HG03139 (cell line): Measurements from ENCODE around the gene ZNF70.
"Not testable (repeated sequence)": the region's sequence is repeated elsewhere in the genome, so short reads cannot be mapped to it uniquely, and the experiment has no call there.

ENCODE experiments used
- ATAC-seq: cut with Tn5 transposase; IDR thresholded peaks from one replicate; pipeline ENCODE4 v1.9.1; 2021; ENCODE audit not compliant: unreplicated experiment

The ZNF70 gene

DNA sequence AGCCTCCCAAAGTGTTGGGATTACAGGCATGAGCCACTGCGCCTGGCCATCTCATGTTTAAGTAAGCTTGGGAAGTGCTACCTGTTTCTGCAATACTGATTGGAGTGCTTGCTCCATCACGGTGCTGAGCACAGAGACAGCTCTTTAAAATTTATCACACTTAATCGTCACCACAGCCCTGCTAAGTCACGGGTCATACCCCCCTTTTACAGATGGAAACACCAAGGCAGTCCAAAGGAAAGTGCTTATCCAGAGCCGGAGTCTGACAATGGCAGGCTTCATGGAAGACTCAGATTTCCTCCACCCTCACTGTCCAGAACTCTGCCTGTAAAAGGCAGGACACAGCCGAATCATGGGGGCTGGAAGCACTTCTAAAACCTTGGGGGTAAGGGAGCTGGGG lies 9.1 kb upstream of the ZNF70 start:
- ATAC-seq = no peak

DNA sequence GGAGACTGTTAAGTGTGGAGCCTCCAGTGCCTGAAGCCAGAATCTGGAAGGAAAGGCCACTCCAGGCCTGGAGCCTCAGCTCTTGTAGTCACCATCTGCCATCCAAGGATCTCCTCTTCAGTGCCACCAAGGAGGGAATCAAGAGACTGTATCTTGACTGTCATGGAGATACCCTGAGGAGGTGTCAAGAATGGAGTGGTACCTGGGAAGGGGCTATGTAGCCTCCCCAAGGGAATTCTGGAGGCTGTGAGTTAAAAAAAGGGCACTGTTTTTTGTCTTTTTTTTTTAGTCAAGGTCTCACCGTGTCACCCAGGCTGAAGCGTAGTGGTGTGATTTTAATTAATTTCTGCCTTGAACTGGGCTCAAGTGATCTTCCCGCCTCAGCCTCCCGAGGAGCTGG lies 8.7 kb upstream of the ZNF70 start:
- no peak for ATAC-seq

DNA sequence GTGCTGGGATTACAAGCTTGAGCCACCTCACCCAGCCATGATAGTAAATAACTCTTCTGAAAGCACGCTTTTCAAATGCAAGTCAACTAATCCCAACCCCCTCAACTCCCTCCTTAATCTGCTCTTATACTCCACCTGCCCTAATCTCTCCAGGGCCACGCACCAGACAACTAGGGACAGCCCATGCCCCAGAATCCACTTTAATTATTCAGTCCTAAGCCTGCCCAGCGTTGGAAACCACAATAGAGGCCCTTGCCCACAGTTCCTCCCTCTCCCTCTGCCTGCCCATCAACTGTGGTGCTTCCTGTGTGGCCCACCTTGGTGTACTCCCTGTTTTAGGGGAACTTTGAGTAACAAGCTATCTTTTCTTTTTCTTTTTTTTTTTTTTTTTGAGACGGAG lies 6.0 kb upstream of the ZNF70 start:
- no peak for ATAC-seq

DNA sequence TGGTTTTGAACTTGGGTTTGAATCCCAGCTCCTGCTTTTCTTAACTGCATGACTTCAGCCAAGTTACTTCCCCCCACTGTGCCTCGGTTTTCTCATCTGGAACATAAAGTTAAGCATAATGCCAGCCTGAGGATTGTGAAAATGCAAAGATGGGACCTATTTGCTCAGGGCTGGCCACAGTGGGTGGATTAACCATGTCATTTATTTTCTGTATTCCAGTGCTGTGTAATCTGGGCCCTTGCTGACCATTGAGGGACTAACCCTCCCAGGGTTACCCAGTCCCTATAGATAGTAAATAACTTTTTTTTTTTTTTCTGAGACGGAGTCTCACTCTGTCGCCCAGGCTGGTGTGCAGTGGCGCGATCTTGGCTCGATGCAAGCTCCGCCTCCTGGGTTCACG lies 4.8 kb upstream of the ZNF70 start:
- no peak for ATAC-seq

DNA sequence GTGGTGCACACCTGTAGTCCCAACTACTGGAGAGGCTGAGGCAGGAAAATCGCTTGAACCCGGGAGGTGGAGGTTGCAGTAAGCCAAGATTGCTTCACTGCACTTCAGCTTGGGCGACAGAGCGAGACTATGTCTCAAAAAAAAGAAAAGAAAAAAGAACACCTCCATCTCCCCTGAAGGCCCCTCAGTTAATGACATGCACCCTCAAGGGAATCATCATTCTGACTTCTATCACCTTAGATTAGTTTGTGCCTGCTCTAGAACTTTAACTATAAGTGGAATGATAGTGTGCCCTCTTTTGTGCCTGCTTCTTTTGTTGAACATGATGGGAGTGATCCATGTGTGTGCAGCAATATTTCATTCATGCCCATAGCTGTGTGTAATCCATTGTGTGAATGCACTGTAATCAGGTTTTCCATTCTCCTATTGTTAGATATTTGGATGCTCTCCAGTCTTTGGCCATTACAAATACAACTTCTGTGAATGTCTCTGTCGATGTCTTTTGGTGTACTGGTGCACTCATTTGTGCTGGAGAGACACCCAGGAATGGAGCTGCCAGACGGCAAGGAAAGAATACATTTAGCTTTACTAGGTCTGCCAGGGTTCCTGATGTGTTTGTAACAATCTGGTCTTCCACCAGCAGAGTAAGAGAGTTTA lies 4.2 kb upstream of the ZNF70 start:
- no peak for ATAC-seq

DNA sequence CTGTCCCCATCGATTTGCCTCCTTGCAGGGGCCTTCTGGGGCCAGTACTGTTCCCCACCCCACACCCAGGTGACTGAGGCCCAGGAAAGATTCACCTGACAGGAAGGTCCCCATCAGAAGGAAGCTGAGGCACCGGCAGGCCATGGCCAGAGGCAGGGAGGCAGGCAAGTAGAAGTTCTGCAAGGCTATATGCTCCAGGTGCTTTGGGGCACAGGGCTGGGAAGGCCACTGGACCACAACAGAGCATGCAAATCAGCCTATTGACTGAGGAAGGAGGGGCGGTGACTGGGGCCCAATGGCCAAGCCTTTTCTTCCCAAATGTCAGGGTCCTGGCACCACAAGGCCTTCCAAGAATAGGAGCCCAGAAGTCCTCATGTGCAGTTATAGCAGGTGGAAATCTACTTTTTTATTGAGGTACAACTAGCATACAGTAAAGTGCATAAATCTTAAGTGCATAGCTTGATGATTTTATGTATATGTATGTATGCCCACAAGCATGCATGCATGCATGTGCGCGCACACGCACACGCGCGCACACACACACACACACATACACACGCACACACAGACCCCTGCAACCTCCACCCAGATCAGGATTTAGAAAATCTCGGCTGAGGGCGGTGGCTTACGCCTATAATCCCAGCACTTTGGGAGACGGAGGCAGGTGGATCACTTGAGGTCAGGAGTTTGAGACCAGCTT lies 3.5 kb upstream of the ZNF70 start, which contains the start of gene VPREB3:
Gene VPREB3, minus strand, starts transcription at position 206 of the 700 bp plus-strand sequence. Its CDS starts 62 bp downstream, at position 144.
- no peak for ATAC-seq

DNA sequence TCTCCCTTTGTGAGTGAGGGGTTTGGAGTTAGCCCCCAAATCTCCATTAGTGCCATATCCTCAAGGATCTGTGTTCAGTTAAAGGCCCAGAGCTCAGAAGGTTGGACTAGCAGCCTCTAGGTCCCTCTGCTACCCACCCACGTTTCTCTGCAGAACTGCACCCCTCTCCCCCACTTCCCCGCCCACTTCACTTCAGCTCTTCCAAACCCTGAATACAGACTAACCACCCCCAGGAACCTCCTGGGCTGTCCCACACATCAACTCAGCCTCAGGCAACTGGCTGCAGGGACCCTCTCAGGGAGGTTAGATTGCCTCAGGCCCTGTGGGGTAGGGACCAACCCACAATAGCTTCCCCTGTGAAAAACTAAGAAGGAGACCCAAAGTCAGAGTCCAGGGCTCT lies 2.5 kb upstream of the ZNF70 start:
- ATAC-seq = no peak

DNA sequence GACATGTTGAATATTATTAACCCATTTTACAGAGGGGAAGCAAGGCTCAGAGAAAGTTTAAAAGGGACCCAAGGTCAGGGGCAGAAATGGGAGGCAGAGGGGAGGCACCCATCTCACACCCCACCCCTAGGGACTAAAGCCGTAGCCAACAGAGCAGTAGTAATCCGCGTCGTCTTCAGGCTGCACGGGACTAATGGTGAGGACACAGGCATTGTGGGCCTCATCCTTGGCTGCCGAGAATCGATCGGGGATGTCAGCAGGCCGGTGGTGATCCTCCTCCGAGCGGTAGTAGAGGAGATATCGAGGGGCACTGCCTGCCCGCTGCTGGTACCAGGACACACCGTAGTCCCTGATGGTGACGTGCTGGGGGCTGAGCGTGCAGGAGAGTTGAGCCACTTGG lies 1.8 kb upstream of the ZNF70 start:
- ATAC-seq = no peak

DNA sequence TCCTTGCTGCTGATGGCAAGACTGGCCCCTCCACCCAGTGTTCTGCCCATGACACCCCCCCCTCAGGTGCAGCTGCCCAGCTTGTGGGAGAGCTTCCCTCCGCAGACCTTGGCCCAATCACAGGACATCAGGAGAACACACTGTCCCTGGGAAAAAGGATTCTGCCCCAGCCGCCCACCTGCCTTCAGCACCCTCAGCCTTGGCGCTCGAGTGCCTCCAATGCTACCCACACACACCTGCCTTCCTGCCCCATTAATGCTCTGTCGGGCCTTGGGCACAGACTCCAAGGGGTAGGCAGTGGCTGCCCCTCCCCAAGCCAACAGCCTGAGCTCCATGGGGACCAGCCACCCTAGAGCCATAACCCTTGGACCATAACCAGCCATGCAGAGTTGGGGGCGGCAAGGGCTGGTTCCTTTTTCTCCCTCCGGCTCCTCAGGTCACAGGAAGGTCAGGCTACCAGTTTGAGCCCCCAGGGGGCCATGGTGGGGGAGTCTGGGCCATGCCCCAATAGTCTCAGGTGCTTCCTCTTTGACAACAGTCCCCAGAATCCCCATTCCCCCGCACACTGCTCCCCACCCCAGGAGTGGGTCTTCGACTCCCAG lies 1.3 kb upstream of the ZNF70 start:
- no peak for ATAC-seq

DNA sequence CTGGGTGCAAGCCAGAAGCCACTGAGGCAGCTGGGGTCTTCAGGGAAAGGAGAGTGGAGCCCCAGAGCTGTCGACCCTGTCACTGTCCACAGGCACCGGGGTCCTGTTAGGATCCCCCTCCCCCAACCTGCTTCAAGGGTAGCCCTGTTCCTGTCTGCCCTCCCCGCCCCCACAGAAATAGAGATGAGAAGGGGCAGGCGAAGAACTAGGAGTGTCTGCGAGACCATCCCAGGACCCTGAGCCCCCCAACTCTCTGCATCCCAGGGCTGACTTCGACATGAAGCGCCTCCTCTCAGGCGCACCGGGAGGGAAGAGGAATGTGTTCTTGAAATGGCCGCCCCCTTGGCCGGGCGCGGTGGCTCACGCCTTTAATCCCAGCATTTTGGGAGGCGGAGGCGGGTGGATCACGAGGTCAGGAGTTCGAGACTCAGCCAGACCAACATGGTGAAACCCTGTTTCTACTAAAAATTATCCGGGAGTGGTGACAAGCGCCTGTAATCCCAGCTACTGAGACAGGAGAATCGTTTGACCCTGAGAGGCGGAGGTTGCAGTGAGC lies 607 bp upstream of the ZNF70 start:
- no peak for ATAC-seq

DNA sequence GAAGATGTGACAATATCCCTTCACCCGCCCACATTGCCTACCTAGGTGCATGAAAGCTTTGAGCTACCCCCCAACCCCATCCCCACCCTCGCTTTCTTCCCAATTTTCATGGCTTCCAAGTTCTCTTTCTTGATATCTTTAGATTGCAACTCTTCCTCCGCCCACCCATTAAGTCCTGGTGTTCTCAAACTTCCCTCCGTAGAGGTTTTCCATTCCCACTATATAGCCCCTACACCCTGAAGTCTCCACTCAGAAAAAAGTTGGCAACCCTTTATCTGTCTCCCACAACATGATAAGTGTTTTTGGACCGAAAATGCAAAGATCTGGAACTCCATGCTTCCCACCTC lies 572 bp downstream of the ZNF70 start:
- ATAC-seq = no peak

DNA sequence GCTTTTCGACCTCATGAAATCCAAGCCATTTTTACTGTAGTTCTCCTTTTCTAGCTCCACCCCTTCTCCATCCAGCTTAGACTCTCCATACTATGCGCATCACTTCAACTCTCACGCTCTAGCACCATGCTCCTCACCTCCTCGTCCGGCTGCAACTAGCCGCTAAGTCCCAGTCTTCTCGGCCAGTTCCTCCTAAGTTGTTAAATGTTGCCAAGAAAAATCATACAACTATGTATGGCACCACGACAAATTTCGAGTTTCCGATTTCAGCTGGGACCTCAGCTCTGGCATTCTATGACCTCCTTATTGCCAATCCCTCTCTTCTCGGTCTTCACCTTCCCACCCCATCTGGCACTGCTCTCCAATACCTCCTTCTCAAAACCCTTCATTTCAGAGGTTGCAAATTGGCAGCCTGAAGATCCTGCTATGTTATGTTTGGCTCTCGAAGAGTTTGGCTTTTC lies 1.0 kb downstream of the ZNF70 start:
- ATAC-seq = no peak

DNA sequence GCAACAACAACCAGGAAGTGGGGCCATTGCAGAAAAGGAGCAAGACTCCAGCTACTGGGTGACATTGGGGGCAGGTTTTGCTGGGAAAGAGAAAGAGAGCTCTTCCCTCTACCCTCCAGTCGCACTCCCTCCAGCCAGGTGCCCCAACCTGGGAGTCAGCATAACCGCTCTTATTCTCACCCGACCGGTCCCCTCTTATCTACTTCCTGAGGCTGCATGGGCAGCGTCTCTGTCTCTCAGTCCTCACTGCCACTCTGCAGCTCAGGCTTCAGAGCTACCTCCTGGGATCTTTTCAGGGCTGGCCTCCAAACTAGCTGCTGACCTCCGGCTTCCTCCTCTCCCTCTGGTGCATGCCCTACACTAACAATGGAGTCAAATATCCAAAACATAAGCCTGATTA lies 5.1 kb downstream of the ZNF70 start:
- no peak for ATAC-seq

DNA sequence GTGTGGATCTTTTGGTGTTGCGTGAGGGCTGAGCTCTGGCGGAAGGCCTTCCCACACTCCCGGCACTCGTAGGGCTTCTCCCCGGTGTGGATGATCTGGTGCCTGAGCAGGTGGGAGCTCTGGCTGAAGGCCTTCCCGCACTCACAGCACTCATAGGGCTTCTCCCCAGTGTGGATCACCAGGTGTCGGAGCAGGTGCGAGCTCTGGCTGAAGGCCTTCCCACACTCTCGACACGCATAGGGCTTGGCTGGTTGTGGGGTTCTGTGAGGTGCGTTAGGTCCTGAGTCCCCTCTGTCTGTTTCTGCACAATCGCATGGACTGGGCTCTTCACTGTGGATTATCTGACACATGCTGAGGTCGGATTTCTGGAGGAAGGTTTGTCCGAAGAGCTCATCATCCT lies 6.4 kb downstream of the ZNF70 start:
- ATAC-seq = no peak

DNA sequence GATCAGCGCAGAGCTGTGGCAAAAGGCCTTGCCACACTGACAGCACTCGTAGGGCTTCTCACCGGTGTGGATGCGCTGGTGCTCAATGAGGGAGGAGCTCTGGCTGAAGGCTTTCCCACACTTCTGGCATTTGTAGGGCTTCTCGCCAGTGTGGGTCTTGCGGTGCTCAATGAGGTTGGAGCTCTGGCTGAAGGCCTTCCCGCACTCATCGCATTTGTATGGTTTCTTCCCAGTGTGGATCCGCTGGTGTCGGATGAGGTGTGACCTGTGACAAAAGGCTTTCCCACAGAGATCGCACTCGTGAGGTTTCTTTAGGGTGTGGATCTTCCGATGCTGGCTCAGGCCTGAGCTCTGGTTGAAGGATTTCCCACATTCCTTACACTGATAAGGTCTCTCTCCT lies 6.9 kb downstream of the ZNF70 start:
- no peak for ATAC-seq

DNA sequence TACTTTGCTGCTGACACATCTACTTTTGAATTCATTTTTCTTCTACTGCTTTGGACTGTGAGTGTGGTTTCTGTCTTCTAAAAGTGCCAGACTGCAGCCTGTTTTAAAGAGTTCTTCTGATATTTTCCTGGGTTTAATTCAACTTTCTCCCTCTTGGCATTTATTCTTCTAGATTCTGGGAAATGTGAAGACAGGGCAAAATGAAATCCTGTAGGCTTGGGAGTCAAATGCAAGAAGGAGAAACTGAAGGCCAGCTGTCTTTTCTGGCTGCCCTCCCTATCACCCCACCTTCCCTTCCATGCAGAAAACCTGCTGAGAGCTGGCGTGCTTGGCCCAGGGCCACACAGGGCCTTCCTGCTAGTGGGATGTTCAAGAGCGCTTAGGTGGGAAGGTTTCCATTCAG lies 7.6 kb downstream of the ZNF70 start:
- no peak for ATAC-seq

DNA sequence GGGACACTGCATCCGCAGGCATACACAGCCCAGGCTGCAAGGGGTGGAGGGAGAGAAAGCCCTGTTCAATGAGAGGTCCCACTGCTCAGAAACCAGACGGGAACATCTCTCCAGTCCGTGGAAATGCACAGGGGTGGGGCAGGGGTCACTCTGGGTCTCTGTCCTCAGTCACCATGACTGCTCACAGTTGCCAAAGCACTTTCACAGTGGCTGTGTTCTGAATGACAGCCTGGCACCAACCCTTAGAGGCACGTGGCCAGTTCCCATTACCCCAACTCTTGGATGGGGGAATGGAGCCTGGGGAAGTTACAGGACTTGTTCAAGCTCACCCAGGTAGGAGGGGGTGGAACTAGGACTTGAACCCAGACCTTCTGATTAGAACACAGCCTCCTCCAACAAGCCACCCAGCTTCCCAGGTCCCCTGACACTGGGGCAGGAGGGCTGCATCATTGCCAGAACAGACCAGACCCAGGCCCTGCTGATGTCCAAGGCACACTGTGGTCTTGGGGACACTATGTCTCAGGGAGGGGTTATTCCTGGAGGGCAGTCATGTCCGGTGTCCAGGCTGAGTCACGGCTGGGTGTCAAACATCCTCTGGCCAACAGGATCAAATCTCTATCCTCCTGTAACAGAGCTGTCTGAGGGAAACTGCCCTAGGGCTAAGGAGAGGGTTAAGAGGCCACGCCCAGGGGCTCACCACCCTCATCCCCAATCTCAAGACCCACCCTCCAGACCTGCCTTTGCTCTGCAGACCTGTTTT lies 8.2 kb downstream of the ZNF70 start:
- no peak for ATAC-seq

DNA sequence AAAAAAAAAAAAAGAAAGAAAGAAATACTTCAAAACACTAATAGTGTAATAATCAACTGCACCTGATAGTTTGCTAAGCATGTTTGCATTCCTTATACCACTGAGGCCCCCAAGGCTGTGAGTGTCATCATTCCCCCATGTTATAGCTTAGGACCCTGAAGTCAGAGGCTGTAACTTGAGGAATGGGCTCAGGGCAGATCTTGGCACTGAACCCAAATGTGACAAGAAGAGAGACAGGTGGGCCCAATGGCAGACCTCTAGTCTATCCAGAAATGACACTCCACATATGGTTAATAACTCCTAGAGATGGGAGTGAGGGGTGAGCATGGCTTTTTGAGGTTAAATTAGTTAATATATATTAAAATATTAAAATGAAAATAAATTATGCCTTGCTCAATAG lies 13.2 kb downstream of the ZNF70 start:
- no peak for ATAC-seq

DNA sequence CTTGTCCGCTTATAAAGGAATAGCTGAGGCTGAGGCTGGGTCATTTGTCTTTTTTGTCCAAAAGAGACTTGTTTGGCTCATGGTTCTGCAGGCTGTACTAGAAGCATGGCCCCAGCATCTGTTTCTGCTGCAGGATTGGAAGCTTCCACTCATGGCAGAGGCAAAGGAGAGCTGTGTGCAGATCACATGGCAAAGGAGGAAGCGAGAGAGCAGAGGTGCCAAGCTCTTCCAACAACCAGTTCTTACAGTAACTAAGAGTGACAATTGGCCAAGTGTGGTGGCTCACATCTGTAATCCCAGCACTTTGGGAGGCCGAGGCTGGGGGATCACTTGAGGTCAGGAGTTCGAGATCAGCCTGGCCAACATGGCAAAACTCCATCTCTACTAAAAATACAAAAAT lies 22.8 kb downstream of the ZNF70 start:
- ATAC-seq = not testable (repeated sequence)

DNA sequence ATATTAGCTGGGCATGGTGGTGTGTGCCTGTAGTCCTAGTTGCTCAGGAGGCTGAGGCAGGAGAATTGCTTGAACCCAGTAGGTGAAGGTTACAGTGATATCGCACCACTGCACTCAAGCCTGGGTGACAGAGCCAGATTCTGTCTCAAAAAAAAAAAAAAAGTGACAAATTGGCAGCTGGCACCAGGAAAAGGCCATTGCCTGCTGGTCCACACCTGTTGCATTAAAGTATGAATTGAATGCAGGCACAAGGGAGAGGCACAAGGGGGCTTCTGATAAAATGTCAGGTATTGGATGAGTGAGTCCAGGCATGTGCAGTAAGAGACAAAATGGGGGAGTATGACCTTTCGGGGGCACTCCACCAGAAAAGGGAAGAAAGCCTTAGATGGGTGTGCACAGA lies 28.2 kb downstream of the ZNF70 start:
- ATAC-seq = no peak

DNA sequence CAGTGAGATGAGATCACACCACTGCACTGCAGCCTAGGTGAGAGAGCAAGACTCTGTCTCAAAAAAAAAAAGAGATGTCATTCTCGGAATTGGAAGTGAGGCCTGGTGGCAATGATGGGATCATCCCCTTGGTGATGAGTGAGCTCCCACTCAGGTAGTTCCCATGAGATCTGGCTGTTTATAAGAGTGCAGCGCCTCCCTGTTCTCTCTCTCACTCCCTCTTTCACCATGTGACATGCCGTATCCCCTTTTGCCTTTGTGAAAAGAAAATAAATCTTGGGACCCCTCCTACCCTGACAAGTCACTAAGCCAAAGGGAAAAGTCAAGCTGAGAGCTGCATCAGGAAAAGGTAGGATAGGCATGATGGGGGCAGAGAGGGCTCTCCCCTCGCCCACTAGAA lies 28.8 kb downstream of the ZNF70 start:
- ATAC-seq = no peak
